ENCODE data around the gene ABCC1.
A peak's percentile ranks its signal among the peaks of the same experiment; 100 is the strongest.
"Not testable (repeated sequence)": the region's sequence is repeated elsewhere in the genome, so short reads cannot be mapped to it uniquely, and the experiment has no call there.

Gene ABCC1

DNA sequence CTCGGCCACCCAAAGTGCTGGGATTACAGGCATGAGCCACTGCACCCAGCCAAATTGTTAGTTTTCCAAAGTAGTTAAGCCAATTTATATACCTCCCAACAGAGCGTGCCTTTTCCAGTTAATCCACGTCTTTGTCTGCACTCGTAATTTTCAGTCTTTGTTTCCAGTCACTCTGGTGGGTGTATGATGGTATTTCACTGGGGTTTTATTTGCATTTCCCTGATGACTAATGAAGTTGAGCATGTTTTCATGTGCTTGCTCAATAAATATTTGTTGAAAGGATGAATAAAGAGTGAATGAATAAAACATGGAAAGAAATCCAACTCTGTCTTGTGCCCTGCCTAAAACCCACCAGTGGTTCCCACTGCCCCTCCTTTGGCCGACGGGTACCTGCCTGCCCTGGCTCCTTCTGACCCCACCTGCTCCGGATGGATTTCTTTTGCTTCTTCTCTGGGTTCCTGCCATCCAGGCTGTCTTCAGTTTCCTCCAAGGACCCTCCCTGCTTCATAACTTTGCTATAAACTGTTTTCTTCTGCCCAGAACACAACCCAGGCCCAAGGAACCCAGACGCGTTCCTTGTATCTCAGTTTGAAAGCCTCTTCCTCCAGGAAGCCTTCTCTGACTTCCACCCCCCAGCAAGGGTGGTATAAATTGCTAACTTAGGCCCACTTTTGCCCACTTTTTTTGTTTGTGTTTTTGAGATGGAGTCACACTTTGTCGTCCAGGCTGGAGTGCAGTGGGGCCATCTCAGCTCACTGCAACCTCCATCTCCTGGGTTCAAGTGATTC lies 3.0 kb upstream of the ABCC1 start:
- DNase-seq (ENCODE audit: low read depth in 2 of 2, low spot score in 1 of 2): no peak

DNA sequence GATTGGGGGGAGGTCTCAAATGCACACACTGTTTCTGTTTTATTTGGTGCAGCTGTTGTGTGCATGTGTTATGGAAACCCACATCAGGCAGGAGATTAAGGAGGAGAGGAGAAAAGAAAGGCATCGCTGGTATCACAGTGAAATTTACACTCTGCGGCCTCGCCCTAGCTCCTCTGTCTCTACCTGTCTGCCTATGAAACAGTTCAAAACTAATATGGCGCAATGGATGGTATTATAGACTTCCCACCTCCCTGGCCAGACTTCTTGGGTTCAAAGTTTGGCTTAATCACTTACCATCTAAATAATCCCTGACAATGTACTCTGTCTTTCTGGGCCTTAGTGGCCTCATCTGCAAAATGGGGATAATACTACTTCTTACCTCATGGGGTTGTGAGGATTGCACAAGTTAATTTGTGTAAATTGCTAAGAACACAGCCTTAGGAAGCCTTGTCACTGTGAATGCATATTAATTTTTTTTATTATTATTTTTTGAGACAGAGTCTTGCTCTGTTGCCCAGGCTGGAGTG lies 1.4 kb upstream of the ABCC1 start:
- no peak for DNase-seq (ENCODE audit: low read depth in 2 of 2, low spot score in 1 of 2)

DNA sequence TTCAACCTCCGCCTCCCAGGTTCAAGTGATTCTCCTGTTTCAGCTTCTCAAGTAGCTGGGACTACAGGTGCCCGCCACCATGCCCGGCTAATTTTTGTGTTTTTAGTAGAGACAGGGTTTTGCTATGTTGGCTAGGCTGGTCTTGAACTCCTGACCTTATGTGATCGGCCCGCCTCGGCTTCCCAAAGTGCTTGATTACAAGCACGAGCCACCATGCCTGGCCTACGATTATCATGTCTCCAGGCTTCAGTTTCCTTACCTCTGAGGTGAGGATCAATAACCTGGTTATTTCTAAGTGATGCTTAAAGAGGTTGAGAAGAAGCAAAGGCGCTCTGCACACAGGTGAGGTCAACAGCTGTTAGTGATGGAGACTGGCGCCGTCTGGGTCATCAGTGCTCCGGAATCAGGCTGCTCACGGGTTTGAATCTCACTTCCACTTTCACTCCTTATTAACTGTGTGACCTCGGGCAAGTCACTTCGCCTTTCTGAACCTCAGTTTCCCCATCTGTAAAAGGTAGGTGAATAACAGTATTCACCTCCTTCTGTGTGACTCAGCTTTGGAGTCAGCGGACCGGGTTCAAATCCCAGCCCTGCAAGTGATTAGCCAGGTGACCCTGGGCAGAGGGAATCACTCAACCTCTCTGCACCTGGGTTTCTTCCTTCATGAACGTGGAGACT lies 745 bp upstream of the ABCC1 start:
- no peak for DNase-seq (ENCODE audit: low read depth in 2 of 2, low spot score in 1 of 2)

DNA sequence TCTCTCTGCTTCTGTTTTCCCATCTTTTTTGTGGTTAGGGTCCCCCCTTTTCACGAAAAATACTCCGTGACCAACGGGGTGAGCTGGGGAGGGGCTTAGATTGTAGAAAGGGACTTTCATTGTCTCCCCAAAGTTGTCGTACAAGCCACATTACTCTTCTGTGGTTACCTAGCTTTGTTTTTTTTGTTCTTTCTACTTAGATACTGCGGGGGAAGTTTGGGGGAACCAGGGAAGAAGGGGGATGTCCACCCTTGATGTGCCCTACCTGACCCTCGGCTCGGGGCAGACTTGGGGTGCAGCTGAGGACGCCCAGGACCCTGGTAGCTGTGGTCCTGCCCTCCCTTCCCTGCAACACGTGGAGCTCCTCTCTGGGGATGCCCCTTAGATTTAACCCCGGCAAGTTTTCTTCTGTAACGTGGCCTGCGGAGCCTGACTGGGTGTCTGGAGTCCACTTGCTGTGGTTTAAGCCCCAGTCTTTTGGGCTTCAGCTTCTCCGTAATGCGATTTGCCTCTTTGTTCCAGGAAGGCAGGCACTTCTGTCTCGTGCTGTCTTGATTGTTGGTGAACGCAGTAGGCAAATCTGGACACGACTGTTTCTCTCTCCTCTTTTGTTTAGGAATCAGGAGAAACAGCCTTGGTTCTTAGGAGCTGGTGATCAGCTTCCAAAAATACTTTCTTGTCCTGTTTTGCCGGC lies 892 bp downstream of the ABCC1 start:
- DNase-seq (ENCODE audit: low read depth in 2 of 2, low spot score in 1 of 2): no peak

DNA sequence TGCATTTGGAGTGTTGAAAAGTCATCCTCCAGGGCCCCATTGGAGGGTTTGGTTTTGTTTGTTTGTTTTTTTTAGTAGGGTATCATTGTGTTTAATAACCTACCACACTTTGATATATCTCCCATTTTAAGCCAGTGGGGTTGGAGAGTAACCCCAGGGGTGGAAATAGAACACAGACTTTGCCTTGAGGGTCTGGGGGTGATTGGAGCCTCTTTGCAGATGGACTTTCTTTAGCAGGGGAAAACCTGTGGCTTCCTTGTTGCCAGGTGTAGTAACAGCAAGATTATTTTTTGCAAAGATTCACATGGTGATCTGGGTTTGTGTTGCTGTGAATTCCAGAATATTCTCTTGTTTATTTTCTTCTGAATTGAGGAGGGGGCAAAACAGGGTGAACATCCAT lies 1.5 kb downstream of the ABCC1 start:
- no peak for DNase-seq (ENCODE audit: low read depth in 2 of 2, low spot score in 1 of 2)

DNA sequence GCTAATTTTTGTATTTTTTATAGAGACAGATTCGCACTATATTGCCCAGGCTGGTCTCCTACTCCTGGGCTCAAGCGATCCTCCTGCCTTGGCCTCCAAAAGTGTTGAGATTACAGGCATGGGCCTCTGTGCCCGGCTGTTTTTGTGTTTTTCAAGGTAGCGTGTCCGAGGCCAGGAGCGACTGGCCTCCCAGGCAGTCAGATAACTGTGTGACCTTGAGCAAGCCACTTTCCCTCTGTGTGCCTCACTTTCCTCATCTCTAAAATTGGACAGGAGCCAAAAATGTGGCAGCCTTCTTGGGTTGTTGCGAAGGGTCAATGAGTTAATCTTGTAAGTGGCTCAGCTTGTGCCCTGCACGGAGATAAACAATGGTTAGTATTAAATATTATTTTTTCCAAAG lies 2.4 kb downstream of the ABCC1 start:
- DNase-seq (ENCODE audit: low read depth in 2 of 2, low spot score in 1 of 2): no peak

DNA sequence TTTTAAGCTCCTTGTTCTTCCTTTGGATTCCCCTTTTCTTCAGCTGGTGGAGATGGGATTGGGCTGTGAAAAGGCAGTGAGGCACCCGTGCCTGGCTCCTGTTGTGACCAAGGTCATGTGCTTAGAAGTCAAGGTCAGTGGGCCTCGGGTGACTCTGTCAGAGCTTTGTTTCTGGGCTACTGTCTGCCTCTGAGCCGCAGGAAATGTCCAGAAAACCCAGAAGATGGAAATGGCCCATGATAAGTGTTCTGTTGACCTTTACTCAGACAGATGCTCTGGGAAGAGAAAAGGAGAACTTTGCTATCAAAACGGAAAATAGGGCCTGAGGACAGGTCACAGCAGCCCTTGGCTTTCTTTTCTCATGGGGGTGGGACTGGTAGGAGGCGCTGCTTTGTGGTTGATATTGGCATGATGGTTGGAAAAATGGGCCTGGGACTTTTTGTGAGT lies 2.9 kb downstream of the ABCC1 start:
- no peak for DNase-seq (ENCODE audit: low read depth in 2 of 2, low spot score in 1 of 2)

DNA sequence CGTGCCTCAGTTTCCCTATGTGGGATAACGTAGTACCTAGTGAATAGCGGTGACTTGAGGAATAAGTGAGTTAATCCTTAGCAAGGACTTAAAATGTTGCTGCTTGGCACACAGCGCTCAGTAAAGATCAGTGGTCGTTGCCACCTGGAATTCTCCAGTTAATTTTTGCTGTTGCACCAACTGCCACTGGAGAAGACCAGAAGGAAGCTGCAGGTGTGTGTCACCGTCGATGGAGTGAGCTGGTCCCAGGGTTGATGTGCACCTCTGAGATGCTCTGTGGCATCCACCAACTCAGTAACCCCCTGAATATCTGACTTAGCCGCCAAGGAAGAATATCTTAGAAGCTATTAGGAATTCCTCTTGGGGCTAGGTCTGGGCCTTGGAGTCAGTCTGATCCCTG lies 4.1 kb downstream of the ABCC1 start:
- DNase-seq (ENCODE audit: low read depth in 2 of 2, low spot score in 1 of 2): no peak

DNA sequence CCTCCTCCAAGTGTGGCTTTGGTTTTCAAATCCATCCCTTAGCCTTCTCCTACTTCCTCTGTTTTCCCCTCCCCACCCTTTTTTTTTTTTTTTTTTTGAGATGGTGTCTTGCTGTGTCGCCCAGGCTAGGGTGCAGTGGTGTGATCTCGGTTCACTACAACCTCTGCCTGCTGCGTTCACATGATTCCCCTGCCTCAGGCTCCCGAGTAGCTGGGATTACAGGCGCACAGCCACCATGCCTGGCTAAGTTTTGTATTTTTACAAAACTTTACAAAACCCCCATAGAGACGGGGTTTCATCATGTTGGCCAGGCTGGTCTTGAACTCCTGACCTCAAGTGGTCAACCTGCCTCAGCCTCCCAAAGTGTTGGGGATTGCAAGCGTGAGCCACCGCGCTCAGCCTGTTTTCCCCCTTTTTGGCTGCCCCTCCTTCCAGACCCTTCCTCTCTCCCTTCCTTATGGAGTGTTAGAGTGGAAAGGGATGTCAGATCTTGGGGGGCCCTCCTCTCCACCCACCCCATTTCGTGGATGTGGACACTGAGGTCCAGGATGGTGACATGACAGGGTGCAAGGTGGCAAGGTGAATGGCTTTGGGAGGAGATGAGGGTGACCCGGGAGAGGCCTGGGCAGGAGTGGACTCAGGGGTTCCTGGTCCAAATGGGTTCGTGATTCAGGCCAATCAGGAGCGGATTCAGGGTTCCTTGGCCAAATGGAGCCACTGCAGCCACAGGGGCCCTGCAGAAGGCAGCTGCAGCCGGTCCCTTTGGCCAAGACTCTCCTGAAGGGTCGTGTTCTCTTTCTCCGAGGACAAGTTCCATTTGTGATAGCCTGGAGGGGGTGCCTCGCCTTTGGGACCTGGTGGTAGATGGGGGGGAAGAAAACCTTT lies 4.8 kb downstream of the ABCC1 start:
- no peak for DNase-seq (ENCODE audit: low read depth in 2 of 2, low spot score in 1 of 2)

DNA sequence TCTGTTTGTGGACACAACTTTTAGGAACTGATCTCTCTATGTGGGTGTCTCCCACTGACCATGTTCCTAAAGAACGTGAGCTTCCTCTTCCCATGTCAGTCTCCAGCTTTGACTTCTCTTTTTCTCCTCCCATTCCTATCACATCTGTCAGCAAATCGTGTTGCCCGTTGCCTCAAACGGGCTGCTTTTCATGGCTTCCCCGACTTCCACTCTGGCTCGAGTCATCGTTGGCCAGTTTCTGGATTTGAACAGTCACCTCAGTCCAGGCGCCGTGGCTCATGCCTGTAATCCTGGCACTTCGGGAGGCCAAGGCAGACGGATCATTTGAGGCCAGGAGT lies 5.4 kb downstream of the ABCC1 start:
- no peak for DNase-seq (ENCODE audit: low read depth in 2 of 2, low spot score in 1 of 2)

DNA sequence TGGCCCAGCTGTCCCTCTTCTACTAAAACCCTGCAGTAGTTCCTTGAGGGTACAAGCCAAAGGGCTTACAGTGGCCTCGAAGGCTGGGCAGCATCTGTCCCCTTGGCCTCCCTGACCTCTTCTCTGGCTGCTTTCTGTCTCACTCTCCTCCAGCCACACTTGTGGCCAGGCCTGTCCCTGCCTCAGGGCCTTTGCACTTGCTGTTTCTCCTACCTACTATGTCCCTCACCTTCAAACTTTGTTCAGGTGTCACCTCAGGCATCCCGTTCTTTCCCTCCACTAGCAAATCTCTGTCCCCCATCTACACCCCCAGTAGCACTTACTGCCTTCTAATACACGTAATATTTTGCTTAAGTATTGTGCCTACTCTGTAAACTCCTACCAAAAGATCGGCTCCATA lies 6.0 kb downstream of the ABCC1 start:
- no peak for DNase-seq (ENCODE audit: low read depth in 2 of 2, low spot score in 1 of 2)

DNA sequence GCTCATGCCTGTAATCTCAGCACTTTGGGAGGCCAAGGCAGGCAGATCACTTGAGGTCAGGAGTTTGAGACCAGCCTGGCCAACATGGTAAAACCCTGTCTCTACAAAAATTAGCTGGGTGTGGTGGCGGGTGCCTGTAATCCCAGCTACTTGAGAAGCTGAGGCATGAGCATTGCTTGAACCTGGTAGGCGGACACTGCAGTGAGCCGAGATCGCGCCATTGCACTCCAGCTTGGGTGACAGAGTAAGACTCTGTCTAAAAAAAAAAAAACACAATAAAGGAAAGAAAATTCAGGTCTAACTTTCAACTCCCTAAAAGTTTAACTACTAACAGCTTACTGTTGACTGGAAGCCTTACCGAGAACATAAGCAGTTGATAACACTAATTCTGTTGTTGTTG lies 6.7 kb downstream of the ABCC1 start:
- DNase-seq (ENCODE audit: low read depth in 2 of 2, low spot score in 1 of 2): not testable (repeated sequence)

DNA sequence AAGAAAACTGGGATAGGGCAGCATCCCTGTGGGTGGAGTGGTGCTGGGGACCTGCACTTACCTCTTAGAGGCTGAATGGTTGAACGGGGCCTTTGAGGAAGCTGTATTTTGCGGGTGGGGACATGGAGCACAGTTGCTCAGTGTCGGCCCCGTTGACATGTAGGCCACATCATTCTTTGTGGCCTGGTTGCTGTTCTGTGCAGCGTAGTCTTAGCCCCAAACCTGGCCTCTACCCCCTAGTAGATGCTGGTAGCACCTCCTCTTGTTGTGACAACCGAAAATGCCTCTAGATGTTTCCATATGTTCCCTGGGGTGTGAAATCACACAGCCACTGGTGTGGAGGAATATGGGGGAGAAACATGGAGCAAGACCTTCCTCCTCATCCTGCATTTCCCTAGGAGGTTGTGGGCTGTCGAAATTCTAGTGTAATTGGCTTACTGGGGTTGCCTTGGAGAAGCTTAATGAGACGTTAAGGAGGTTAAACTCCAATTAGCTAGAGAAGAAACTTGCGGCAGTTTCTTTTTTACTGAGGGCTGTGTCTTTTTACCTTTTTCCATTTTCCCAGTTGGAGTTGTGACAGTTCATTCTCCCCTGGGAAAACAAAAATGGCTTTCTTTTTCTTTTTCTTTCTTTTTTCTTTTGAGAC lies 9.4 kb downstream of the ABCC1 start:
- DNase-seq (ENCODE audit: low read depth in 2 of 2, low spot score in 1 of 2): no peak

DNA sequence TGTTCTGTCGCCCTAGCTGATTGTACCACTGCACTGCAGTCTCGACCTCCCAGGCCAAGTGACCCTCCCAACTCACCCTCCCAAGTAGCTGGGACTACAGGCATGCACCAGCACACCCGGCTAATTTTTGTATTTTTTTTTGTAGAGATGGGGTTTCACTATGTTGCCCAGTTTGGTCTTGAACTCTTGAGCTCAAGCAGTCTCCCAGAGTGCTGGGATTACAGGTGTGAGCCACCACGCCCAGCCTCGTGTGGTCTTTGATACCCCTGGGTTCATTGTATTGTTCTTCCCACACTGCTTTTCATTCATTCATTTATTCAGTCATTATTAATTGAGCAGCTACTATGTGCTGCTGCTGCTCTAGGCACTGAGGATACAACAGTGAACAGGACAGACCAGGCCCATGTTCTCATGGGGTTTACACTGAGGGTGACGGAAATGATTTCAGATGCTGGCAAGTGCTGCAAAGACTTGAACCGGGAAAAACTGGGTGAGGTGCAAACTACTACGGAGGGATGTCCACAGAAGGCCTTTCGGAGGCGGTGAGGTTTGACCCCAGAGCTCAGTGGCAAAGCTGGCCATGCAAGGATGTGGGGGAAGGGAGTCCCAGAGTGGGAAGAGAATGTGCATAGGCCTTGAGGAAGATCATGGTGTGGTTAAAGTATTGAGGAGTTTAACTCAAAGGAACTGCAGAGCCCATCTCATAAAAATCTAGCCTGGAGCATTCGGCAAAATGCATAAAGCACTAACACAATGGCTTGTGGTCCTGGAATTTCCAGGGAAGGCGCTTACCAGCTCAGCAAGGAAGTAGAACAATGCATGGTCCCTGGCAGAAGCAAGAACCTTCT lies 10.9 kb downstream of the ABCC1 start:
- DNase-seq (ENCODE audit: low read depth in 2 of 2, low spot score in 1 of 2): no peak

DNA sequence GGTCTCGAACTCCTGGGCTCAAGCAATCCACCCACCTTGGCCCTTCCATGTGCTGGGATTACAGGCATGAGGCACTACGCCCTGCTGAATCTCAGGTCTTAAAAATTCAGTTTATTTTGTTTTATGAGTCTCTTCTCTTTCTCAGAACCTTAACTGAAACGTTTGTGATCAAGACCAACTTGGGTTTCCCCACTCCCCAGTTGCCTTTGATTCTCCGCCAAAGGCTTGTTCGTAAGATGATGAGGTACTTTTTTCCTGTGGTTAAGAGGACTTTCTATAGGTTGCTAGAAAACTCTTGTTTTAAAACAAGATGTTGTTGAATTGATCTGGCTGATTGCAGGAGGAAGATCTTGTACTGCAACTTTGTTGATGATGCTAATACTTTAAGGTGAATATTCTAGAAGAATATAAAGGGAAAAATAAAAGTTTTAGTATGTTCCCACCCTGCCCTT lies 11.7 kb downstream of the ABCC1 start:
- DNase-seq (ENCODE audit: low read depth in 2 of 2, low spot score in 1 of 2): peak in 1 of 2 donors; percentile 47

DNA sequence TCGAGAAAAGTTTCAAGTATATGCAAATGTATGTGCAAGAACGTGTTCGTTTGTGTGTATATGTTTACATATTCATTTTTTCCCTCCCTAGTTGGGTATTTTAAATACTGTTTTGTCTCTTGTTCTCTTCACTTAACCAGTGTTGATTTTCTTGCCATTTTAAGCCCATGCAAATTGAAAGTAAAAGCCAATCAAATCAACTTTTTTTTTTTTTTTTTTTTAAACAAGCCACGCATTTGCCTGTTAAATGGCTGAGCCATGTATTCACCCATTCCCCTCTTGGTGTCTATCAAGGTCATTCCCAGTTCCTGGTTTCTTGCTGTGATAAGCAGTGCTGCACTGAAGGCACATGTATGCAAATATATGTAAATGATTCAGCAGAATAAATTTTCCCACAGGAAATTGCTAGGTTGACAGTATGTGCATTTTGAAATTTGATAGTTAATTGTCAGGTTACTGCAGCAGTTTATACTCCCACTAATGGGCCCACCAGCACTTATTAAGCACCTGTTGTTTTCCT lies 12.2 kb downstream of the ABCC1 start:
- no peak for DNase-seq (ENCODE audit: low read depth in 2 of 2, low spot score in 1 of 2)

DNA sequence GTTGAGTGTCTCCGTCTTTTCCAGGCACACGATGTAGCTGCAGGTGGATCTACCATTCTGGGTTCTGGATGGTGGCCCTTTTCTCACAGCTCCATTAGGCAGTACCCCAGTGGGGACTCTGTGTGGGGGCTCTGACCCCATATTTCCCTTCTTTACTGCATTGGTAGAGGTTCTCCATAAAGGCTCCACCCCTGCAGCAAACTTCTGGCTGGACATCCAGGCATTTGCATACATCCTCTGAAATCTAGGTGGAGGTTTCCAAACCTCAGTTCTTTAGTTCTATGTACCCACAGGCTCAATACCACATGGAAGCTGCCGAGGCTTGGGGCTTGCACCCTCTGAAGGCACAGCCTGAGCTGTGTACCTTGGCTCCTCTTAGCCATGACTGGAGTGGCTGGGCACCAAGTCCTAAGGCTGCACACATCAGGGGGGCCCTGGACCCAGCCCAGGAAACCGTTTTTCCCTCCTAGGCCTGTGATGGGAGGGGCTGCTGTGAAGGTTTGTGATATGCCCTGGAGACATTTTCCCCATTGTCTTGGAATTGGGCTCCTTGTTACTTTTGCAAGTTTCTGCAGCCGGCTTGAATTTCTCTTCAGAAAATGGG lies 14.0 kb downstream of the ABCC1 start:
- DNase-seq (ENCODE audit: low read depth in 2 of 2, low spot score in 1 of 2): no peak

DNA sequence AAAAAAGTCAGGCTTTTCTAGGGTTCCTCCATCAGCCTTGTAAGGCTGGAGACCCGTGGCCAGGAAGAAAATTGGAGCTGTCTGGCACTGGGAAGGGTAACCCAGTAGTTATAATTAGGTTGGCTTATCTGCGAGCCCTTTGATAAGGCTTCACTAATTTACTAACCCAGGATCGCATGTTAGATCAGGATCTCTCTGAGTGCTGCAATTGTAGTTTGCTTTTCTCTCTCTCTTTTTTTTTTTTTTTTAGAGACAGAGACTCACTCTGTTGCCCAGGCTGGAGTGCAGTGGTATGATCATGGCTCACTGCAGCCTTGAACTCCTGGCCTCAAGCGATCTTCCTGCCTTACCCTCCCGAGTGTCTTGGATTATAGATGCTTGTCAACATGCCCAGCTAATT lies 17.0 kb downstream of the ABCC1 start:
- DNase-seq (ENCODE audit: low read depth in 2 of 2, low spot score in 1 of 2): no peak
